ENCODE results near the gene NXT2.
"Not testable (repeated sequence)": the region's sequence is repeated elsewhere in the genome, so short reads cannot be mapped to it uniquely, and the experiment has no call there.

Gene NXT2

DNA sequence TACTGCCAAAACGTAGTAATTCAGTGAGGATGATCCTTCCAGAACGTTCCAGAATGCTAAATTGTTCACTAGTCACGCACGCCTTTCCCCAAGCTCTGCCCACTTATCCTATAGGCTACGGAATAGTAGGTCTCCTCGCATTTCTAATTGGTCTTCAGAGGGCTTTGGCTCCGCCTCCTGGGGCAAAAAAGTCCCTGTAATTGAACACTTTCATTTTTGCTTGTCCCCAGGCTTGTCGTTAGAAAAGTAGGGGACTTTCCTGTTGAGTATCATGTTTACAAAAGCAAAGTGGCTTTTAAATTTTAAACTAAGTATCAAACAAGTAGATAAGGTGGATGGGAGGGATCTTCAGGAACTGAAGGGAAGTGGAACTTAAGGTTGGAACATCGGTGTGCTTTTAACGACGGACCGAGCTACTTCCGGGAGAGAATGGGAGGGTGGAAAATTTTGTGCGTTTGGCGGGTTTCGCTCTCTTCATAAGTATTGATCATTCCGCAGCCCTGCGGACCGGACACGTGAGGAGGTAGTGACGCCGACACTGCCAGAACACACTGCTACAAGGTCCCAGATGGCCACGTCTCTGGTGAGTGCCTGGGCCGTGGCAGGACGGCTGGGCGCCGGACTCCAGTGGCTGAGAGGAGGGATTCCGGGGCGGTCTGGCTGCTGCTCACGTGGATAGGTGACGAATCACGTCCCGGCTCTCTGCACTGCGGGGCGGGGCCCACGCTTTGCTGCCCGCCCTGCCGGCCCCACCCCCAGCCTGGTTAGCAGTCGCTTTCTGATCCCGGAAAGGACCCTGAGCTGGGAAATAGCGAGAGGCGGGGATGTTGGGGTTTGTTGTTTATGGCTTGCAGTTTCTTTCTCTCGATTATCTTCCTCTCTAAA is at the start of gene NXT2:
NXT2 (plus strand) TSS at position 406 of the 885 bp plus-strand sequence; CDS start at position 569, 163 bp downstream.
- peak; percentile 88 for DNase-seq (ENCODE audit: low spot score)

DNA sequence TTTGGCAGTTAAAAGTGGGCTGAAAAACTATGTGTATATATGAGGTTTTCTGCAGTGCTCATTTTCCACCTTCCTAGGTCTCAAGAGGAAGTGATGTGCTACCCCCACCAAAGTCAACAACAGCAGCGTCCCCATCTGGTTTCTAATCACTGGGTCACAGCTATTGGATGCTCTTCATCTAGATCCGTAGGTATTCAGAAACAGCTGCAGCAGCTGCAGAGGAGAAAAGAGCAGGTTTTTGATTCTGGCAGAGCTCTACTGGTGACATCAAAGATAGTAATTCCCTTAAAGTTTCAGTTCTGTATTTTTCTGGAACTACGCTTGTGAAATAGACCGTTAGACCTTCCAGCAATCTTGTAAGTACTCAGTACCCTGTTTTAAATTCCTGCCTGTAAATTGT is 49.0 kb upstream of the NXT2 start:
- DNase-seq (ENCODE audit: low spot score): peak; percentile 76

DNA sequence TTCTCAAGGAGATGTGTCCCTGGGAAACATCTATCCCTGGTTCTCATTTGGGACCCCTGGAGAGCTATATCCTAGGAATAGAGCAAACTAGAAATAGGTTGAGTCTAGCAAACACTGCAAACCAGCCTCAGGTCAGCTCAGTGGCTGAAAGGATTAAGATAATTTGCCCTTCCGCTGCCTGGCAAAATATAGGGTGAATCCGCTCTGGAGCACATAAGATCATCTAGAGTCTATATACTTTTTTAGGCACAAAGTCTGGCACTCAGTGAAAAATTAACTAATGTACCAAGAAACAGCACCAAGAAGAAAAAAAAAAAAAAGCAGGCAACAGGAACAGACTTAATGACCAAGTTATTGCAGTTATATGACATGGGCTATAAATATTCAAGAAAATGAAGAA is 47.5 kb upstream of the NXT2 start:
- no peak for DNase-seq (ENCODE audit: low spot score)

DNA sequence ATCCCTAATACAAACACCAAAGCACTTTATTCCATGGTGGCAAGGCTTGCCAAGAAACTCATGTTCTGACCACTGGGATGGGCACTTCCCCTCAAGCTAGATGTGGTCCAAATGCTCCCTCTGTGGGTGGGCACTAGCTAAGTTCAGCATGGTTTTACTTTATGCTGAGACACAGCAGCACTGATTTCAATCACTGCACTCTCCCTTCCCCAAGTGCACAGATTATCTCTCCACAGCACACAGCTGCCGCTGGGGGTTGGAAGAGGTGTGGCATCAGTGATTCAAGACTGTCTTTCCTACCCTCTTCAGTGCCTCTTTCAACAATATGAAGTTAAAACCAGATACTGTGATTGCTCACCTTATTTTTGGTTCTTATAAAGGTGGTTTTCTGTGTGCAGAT is 38.2 kb upstream of the NXT2 start:
- no peak for DNase-seq (ENCODE audit: low spot score)

GRCh38 chrX:109501176-109501575 is 35.5 kb upstream of the NXT2 start:
- no peak for DNase-seq (ENCODE audit: low spot score)

- no peak for DNase-seq (ENCODE audit: low spot score)
Observed at GRCh38 chrX:109508915-109509314, 27.7 kb upstream of the NXT2 start.

- no peak for DNase-seq (ENCODE audit: low spot score)
Observed at GRCh38 chrX:109511113-109511512, 25.5 kb upstream of the NXT2 start.

DNA sequence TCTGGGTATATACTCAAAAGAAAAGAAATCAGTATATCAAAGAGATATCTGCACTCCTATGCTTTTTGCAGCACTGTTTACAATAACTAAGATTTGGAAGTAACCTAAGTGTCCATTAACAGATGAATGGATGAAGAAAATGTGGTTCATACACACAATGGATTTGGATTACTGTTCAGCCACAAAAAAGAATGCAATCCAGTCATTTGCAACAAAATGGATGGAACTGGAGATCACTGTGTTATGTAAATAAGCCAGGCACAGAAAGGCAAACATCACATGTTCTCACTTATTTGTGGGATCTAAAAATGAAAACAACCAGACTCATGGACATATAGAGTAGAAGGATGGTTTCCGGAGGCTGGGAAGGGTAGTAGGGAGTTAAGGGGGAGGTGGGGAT is 17.6 kb upstream of the NXT2 start:
- DNase-seq (ENCODE audit: low spot score): no peak

GRCh38 chrX:109533005-109533404 is 3.6 kb upstream of the NXT2 start:
- DNase-seq (ENCODE audit: low spot score): peak; percentile 54

- no peak for DNase-seq (ENCODE audit: low spot score)
Observed at GRCh38 chrX:109533631-109534030, 3.0 kb upstream of the NXT2 start.

- DNase-seq (ENCODE audit: low spot score): no peak
Observed at GRCh38 chrX:109534933-109535332, 1.7 kb upstream of the NXT2 start.

DNA sequence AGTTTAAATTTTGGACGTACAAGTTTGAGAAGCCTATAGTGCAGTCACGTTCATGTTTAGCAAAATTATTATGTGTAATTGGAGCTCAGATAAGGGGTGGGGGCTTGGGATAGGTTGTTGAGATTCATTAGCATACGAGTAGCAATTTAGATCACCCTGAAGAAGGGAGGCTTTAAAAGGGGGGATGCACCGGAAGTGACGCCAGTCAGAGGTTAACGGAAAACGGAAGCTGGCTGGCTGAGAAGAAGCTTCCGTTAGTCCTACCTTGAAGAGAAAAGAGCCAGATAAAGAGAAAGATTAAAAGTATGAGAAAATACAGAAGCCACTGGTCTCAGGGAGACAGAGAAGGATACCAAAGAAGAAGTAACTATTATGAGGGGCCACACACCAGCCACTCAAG is 1.1 kb upstream of the NXT2 start:
- DNase-seq (ENCODE audit: low spot score): no peak

GRCh38 chrX:109537324-109537665 is 651 bp downstream of the NXT2 start:
- no peak for DNase-seq (ENCODE audit: low spot score)

GRCh38 chrX:109539007-109539406 is 2.4 kb downstream of the NXT2 start:
- DNase-seq (ENCODE audit: low spot score): not testable (repeated sequence)

DNA sequence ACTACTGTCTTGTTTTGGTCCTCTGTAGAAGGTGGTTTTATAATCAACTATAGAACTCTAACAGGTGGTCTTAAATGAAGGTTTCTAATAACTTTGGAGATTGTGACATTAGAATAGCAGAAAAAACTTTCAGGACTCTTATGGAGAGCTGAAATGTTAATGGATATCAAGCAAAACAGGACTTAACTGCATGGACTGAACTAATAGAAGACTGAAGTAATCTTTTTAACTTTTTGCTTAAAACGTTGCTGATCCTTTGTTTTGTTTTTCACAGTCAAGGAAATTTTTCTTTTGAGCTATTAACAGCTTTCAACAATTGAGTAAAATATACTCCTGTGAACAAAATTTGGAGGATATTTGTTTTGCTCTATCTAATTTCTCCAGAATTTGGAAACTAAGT is 17.2 kb downstream of the NXT2 start:
- DNase-seq (ENCODE audit: low spot score): no peak

GRCh38 chrX:109576083-109576482 is 39.4 kb downstream of the NXT2 start:
- not testable (repeated sequence) for DNase-seq (ENCODE audit: low spot score)

DNA sequence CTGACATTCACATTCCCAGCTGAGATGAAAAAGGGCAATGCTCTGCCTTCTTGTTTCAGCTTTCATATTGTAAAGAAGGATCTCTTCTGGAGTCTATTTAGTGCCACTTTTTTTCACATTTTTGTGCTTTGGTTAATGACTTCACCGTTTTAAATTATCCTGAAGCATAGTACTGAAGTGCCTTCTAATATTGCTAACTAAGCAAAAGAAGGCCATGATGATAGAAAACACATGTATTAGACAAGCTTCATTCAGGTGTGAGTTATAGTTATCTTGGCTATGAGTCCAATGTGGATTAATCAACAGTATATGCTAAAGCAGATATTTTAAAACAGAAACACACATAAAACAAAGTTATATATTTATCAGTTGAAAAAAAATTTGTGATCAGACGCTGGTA is 40.4 kb downstream of the NXT2 start:
- no peak for DNase-seq (ENCODE audit: low spot score)

- DNase-seq (ENCODE audit: low spot score): no peak
Observed at GRCh38 chrX:109578916-109579315, 42.3 kb downstream of the NXT2 start.

GRCh38 chrX:109585488-109585887 is 48.8 kb downstream of the NXT2 start:
- no peak for DNase-seq (ENCODE audit: low spot score)

- DNase-seq (ENCODE audit: low spot score): no peak
Observed at GRCh38 chrX:109590176-109590575, 53.5 kb downstream of the NXT2 start.

Measured in NAMALWA (cell line).